Liver (tissue), 9 donors: ENCODE results near the gene CALML3. TPM values are rescaled to one million over a fixed set of nuclear protein-coding genes. Genes with fewer than 3 reads are reported as not detected.

Experiments
- DNase-seq: peaks from one replicate; pipeline ENCODE4 v3.0.0-alpha.2; 2017; ENCODE audit warnings: low spot score
- H3K27ac ChIP-seq, 2 donors: one replicate each; pipeline ENCODE4 v1.7.0; 2013; ENCODE audit warnings: inconsistent platforms in 2 of 2, low read length in 2 of 2, control low read depth in 1 of 2, low read depth in 1 of 2, mild to moderate bottlenecking in 1 of 2
- H3K27me3 ChIP-seq, 4 donors: one replicate each; pipeline versions ENCODE4 v1.6.1 to v1.7.0; 2013; ENCODE audit warnings: low read length in 3 of 4, inconsistent platforms in 1 of 4, mild to moderate bottlenecking in 1 of 4, moderate library complexity in 1 of 4; ENCODE audit not compliant: control insufficient read depth in 4 of 4, insufficient read depth in 4 of 4
- H3K36me3 ChIP-seq, 4 donors: one replicate each; pipeline versions ENCODE4 v1.6.1 to v1.7.0; 2013; ENCODE audit warnings: low read length in 3 of 4, mild to moderate bottlenecking in 3 of 4, low read depth in 1 of 4, moderate library complexity in 1 of 4; ENCODE audit not compliant: control insufficient read depth in 4 of 4, insufficient read depth in 3 of 4
- H3K4me1 ChIP-seq, 4 donors: one replicate each; pipeline versions ENCODE4 v1.6.1 to v1.7.0; 2013; ENCODE audit warnings: low read length in 3 of 4, mild to moderate bottlenecking in 3 of 4, moderate library complexity in 1 of 4; ENCODE audit not compliant: control insufficient read depth in 4 of 4, insufficient read depth in 4 of 4
- H3K4me3 ChIP-seq, 3 donors: one replicate each; pipeline versions ENCODE4 v1.6.1 to v1.7.0; 2013; ENCODE audit warnings: low read length in 3 of 3, control low read depth in 1 of 3, low read depth in 1 of 3, mild to moderate bottlenecking in 1 of 3
- H3K9ac ChIP-seq, 2 donors: one replicate each; pipeline ENCODE4 v1.7.0; 2013; ENCODE audit warnings: low read length in 2 of 2, mild to moderate bottlenecking in 2 of 2, moderate library complexity in 2 of 2, control low read depth in 1 of 2, low read depth in 1 of 2
- H3K9me3 ChIP-seq, 4 donors: one replicate each; pipeline versions ENCODE4 v1.6.1 to v1.7.0; 2013; ENCODE audit warnings: low read length in 3 of 4; ENCODE audit not compliant: control insufficient read depth in 4 of 4
- ATF3 ChIP-seq: IDR thresholded peaks from 2 replicates; pipeline ENCODE4 v1.6.1; 2016; ENCODE audit warnings: antibody characterized with exemption
- CTCF ChIP-seq: fragments of 150-350 bp; IDR thresholded peaks from 2 replicates; pipeline ENCODE4 v1.5.1; 2017; ENCODE audit warnings: improper control_type of control experiment, low read depth, low read length; ENCODE audit not compliant: missing input control
- EGR1 ChIP-seq, 2 donors: IDR thresholded peaks; 2 replicates each; pipeline ENCODE4 v1.6.1; 2016 to 2018; ENCODE audit warnings: antibody characterized with exemption in 2 of 2, low read depth in 2 of 2
- FOXA2 ChIP-seq: IDR thresholded peaks from 2 replicates; pipeline ENCODE4 v1.6.1; 2016; ENCODE audit warnings: antibody characterized with exemption
- GABPA ChIP-seq, 2 donors: IDR thresholded peaks in 1 of 2; conservative IDR thresholded peaks in 1 of 2; 2 replicates each; pipeline ENCODE4 v1.6.1; 2016; ENCODE audit warnings: antibody characterized with exemption in 2 of 2, mild to moderate bottlenecking in 1 of 2, moderate library complexity in 1 of 2
- HNF4A ChIP-seq, 2 donors: conservative IDR thresholded peaks; 2 replicates each; pipeline ENCODE4 v1.6.1; 2016; ENCODE audit warnings: antibody characterized with exemption in 2 of 2, mild to moderate bottlenecking in 2 of 2
- HNF4G ChIP-seq: IDR thresholded peaks from 2 replicates; pipeline ENCODE4 v1.6.1; 2016; ENCODE audit warnings: antibody characterized with exemption
- MAX ChIP-seq: IDR thresholded peaks from 2 replicates; pipeline ENCODE4 v1.6.1; 2016; ENCODE audit warnings: antibody characterized with exemption
- NR2F2 ChIP-seq: IDR thresholded peaks from 2 replicates; pipeline ENCODE4 v1.6.1; 2016; ENCODE audit warnings: antibody characterized with exemption
- RAD21 ChIP-seq, 2 donors: IDR thresholded peaks; 2 replicates each; pipeline ENCODE4 v1.6.1; 2016; ENCODE audit warnings: antibody characterized with exemption in 2 of 2, mild to moderate bottlenecking in 2 of 2
- RXRA ChIP-seq, 2 donors: IDR thresholded peaks; 2 replicates each; pipeline ENCODE4 v1.6.1; 2017 to 2018; ENCODE audit warnings: antibody characterized with exemption in 2 of 2, mild to moderate bottlenecking in 1 of 2
- SP1 ChIP-seq: IDR thresholded peaks from 2 replicates; pipeline ENCODE4 v1.6.1; 2018; ENCODE audit warnings: antibody characterized with exemption, mild to moderate bottlenecking
- TAF1 ChIP-seq: conservative IDR thresholded peaks from 2 replicates; pipeline ENCODE4 v1.6.1; 2016; ENCODE audit warnings: antibody characterized with exemption, mild to moderate bottlenecking
- WGBS: extraction: QIAGEN DNeasy Blood & Tissue Kit; methylation state at CpG from one replicate; pipeline ENCODE4 v1.1.7; 2013; 5-methylcytosine and 5-hydroxymethylcytosine counted together
- polyA plus RNA-seq, 2 donors: library from polyadenylated mRNA; stranded (reverse) in 1 of 2; unstranded in 1 of 2; fragments of 200-250 nt in 1 of 2; fragments of >200 nt in 1 of 2; fragmentation: Nextera tagmentation in 1 of 2; extraction: Ambion mirVana in 1 of 2; gene quantifications; one replicate each; pipeline versions ENCODE4 v1.2.1 to v1.2.3, GENCODE V29; 2013 to 2015
- total RNA-seq, 2 donors: library from RNA; depleted of rRNA; stranded (reverse); fragments of >200 nt; gene quantifications; one replicate each; pipeline ENCODE4 v1.2.3, GENCODE V29; 2014
- donor health status: healthy.
- donor health status: healthy.
- donor health status: healthy.
- donor health status: healthy.
- donor health status: healthy.

Gene CALML3
- total and polyA plus RNA-seq, 4 donors: not detected

- Histone ChIP-seq H3K27ac (no peak overlapping the region), H3K36me3 (no peaks in the 10 kb centered on the region), H3K4me3 (no peak overlapping the region), H3K4me1 (peaks cover 5 to 14% (median 9%) of the 10 kb centered on the region in 4 donors), H3K9me3 (no peaks in the 10 kb centered on the region), H3K27me3 (no peaks in the 10 kb centered on the region), H3K9ac (no peak overlapping the region)
- no peak for TF ChIP-seq HNF4G
- TF ChIP-seq ATF3: no peak
- peak in 1 of 2 donors; percentile 41 for TF ChIP-seq RXRA (IDR thresholded peaks at IDR 0.05)
- TF ChIP-seq RAD21 (IDR thresholded peaks at IDR 0.05): peak; percentile 24 to 44
- peak; percentile 6 to 31 for TF ChIP-seq HNF4A (conservative IDR thresholded peaks at IDR 0.05)
- TF ChIP-seq SP1: peak; percentile 13
- 30% methylated on average over 5 of the region's 5 CpGs for WGBS
- no peak for DNase-seq
Measured at GRCh38 chr10:5518143-5518542, 6.6 kb upstream of the CALML3 start.

- Histone ChIP-seq H3K4me1 (peaks cover 5 to 14% (median 9%) of the 10 kb centered on the region in 4 donors), H3K9ac (no peak overlapping the region), H3K36me3 (no peaks in the 10 kb centered on the region), H3K27me3 (no peaks in the 10 kb centered on the region), H3K27ac (no peak overlapping the region), H3K9me3 (no peaks in the 10 kb centered on the region), H3K4me3 (no peak overlapping the region)
- WGBS: 92% methylated on average over 3 of the region's 3 CpGs
- TF ChIP-seq SP1: no peak
- TF ChIP-seq MAX: no peak
- no peak for TF ChIP-seq HNF4G
- TF ChIP-seq EGR1 (IDR thresholded peaks at IDR 0.05; ENCODE audit: low read depth in 2 of 2): no peak
- no peak for TF ChIP-seq FOXA2
- no peak for TF ChIP-seq HNF4A (conservative IDR thresholded peaks at IDR 0.05)
- TF ChIP-seq TAF1: no peak
- no peak for TF ChIP-seq CTCF
- no peak for TF ChIP-seq RXRA (IDR thresholded peaks at IDR 0.05)
- no peak for TF ChIP-seq ATF3
- no peak for TF ChIP-seq NR2F2
- DNase-seq: no peak
Measured at GRCh38 chr10:5519054-5519453, 5.7 kb upstream of the CALML3 start.

GRCh38 chr10:5522913-5523560, 1.7 kb upstream of the CALML3 start:
- H3K9ac ChIP-seq: no peak overlapping the region
- no peak overlapping the region for H3K4me3 ChIP-seq
- TF ChIP-seq RXRA (IDR thresholded peaks at IDR 0.05) (no peak), NR2F2 (no peak), FOXA2 (no peak), GABPA (IDR thresholded peaks at IDR 0.05 in 1 of 2, conservative IDR thresholded peaks at IDR 0.05 in 1 of 2) (no peak), ATF3 (no peak), RAD21 (IDR thresholded peaks at IDR 0.05) (no peak)
- H3K36me3 ChIP-seq: no peaks in the 10 kb centered on the region
- 87% methylated on average over 7 of the region's 7 CpGs for WGBS
- no peaks in the 10 kb centered on the region for H3K9me3 ChIP-seq
- DNase-seq: no peak
- H3K27ac ChIP-seq: no peak overlapping the region
- no peaks in the 10 kb centered on the region for H3K27me3 ChIP-seq
- peaks cover 0 to 16% (median 11%) of the 10 kb centered on the region in 4 donors for H3K4me1 ChIP-seq
